Ecto neural progenitor cell (in vitro differentiated cells): ENCODE data around the gene LYL1.
A peak's percentile ranks its signal among the peaks of the same experiment; 100 is the strongest.
"Not testable (repeated sequence)": the region's sequence is repeated elsewhere in the genome, so short reads cannot be mapped to it uniquely, and the experiment has no call there.

Experiments used
- DNase-seq: peaks from one replicate; pipeline ENCODE4 v3.0.0-alpha.2; 2018; ENCODE audit warnings: low spot score

The LYL1 gene

GRCh38 chr19:13102666-13103580 is at the start of gene LYL1:
LYL1 (minus strand) TSS chr19:13102858; CDS start chr19:13101171, 1,687 bp downstream.
- DNase-seq = peak; percentile 79

GRCh38 chr19:13151605-13152355 is 49.1 kb upstream of the LYL1 start:
- DNase-seq = peak; percentile 99

- DNase-seq = peak; percentile 68
These were observed 48.4 kb upstream of the LYL1 start for GRCh38 chr19:13150931-13151604.

GRCh38 chr19:13150187-13150930 is 47.7 kb upstream of the LYL1 start, which contains the start of the genes IER2 and STX10:
IER2 (plus strand) TSS chr19:13150411; CDS start chr19:13153187, 2,776 bp downstream.
STX10 (minus strand) TSS chr19:13150375; CDS start chr19:13150173, 202 bp downstream.
- peak; percentile 92 for DNase-seq

- peak; percentile 73 for DNase-seq
These were observed 47.0 kb upstream of the LYL1 start for GRCh38 chr19:13149628-13150186.

GRCh38 chr19:13149173-13149627 is 46.5 kb upstream of the LYL1 start:
- not testable (repeated sequence) for DNase-seq

GRCh38 chr19:13146763-13147563 is 44.3 kb upstream of the LYL1 start:
- no peak for DNase-seq

GRCh38 chr19:13139633-13140311 is 37.1 kb upstream of the LYL1 start:
- DNase-seq = no peak

- DNase-seq = no peak
These were observed 36.2 kb upstream of the LYL1 start for GRCh38 chr19:13138916-13139198.

GRCh38 chr19:13138171-13138915 is 35.7 kb upstream of the LYL1 start:
- DNase-seq = no peak

GRCh38 chr19:13137290-13137794 is 34.7 kb upstream of the LYL1 start:
- DNase-seq = no peak

GRCh38 chr19:13135068-13136062 is 32.7 kb upstream of the LYL1 start:
- DNase-seq = no peak

GRCh38 chr19:13134626-13135025 is 32.0 kb upstream of the LYL1 start:
- no peak for DNase-seq

GRCh38 chr19:13133241-13133870 is 30.7 kb upstream of the LYL1 start:
- no peak for DNase-seq

GRCh38 chr19:13132471-13133180 is 30.0 kb upstream of the LYL1 start:
- no peak for DNase-seq

- DNase-seq = no peak
These were observed 28.3 kb upstream of the LYL1 start for GRCh38 chr19:13130886-13131490.
